HG02943 (cell line): ENCODE results near the gene CNGB1.
"Not testable (repeated sequence)": the region's sequence is repeated elsewhere in the genome, so short reads cannot be mapped to it uniquely, and the experiment has no call there.

ENCODE experiments used
- ATAC-seq: cut with Tn5 transposase; IDR thresholded peaks from one replicate; pipeline ENCODE4 v1.9.1; 2021; ENCODE audit warnings: mild to moderate bottlenecking, low read depth, moderate library complexity; ENCODE audit not compliant: unreplicated experiment

Gene CNGB1

DNA sequence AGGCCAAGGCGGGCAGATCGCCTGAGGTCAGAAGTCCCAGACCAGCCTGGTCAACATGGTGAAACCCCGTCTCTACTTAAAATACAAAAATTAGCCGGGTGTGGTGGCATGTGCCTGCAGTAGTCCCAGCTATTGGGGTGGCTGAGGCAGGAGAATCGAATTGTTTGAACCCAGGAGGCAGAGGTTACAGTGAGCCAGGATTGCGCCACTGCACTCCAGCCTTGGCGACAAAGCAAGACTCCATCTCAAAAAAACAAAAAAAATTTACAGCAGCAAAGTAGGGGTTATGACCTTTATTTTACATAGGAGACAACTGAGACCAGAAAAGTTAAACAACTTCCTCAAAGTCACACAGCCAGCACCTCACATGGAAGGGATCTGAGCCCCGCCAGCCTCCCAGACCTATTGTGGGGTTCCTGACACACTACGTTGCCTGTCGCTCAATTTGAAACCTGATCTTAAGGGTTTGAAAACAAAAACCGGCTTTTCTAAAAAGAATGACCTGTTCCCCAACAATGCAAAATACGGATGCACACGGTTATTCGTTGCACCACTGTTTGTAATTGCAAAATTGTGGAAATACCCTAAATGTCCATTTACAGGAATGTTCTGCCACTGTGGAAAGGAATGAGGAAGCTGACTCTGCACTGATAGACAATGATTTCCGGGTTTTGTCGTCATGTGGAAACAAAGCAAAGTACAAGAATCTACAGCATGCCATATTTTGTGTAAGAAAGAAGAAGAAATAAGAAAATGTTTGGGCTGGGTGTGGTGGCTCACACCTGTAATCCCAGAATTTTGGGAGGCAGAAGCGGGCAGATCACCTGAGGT lies 77.2 kb downstream of the CNGB1 start:
- no peak for ATAC-seq

DNA sequence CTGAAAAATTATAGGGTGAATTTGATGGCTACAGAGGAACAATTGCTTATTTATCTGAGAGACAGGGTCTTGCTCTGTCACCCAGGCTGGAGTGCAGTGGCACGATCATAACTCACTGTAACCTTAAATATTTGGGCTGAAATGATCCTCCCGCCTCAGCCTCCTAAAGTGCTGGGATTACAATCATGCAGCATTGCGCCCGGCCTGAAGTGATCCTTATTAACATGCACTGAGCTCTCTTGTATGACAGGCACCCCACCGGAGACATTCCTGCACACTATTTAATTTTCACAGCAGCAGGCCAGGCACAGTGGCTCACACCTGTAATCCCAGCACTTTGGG lies 77.7 kb downstream of the CNGB1 start:
- no peak for ATAC-seq

DNA sequence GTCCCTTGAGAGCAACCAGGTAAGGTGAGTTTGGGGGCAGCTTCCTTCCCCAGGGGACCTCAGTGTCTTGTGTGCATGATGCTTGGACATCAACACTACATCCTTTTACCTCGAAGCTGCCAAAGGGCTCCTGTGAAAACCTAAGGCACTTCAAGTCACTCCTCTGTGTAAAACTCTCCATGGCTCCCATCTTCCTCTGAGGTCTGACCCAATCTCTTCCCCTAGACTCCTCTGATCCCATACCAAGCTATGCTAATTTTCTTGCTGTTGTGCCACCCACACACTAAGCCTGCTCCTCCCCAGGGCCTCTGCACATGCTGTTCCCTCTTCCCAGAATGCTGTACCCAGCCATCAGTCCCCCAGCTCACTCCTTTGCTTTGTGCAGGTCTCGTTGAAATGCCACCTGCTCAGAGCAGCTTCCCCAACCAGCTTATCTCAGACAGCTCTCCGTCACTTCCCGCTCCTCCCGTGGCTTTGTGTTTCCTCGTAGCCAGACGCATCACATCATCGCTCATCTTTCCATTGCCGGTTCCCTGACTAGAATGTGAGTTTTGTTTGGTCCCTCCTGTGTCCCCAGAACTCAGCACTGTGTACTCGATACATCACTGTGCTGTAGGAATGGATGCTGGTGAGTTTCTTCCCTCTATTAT lies 78.4 kb downstream of the CNGB1 start:
- no peak for ATAC-seq

DNA sequence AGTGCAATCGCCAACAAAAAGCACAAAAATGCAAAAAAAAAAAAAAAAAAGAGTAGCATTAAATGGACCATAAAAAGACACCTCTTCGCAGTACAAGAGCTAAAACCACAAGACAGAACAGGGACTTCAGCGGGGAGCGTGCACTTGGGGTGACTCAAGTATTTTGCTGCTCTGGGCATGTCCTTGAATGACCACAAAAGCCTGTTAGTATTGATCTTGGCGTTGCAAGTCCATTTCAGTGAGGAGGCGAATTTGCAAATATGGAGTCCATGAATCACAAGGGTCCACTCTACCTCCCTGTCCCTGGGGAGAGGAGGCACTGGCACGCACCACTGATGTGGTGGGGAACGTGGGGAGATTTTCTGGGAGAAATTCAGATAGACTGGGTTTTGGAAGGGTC lies 78.9 kb downstream of the CNGB1 start:
- no peak for ATAC-seq

DNA sequence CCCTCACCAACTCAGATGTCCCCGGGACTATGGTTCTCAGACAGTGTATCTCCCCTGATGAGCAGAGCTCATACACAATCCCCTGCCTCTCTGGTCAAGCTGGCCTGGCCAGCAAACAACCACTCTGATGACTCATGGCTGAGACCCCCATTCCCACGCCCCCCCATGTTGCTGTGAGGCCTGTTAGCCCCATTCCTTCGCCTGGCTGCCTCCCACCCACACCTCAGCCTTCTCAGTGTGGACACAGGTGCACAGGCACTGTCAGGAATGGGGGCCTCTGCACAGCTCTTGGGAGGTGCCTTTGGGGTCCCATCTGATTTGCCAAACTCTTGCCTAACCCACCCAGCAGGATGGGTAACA lies 80.2 kb downstream of the CNGB1 start:
- ATAC-seq, result no peak

DNA sequence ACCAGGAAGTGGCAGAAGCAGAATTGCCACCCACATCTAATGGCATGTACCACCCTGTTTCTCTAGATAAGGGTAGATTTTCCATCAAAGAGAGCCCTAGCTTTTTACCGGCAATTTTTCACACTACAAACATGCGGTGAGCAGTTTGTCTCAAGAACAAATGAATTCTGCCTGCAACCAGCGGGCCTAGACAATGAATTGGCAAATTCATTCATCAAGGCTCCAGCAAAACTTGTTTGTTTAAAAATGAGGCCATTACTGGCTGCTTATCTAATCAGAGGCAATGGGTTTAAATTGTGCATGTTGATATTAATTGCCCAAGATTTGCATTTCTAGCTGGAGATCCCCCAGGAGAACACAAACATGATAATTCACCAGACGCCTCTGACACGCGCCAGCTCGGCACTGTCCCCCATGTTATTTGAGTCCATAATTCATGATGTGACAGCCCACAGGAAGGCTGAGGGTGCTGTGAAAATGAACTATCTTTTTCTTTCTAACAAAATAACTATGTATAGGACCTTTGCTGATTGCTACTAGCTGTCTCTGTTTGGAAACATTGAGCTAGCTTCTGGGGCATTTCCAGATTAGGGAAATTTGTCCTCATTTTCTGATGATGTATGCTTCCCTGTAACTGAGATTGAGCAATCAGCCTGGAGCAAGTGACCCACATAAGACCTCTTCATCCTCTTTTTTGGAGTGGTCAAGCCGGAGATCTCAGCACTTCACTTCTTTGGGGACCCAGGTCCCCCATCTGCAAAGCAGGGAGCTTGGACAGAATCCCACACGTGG lies 80.8 kb downstream of the CNGB1 start:
- no peak for ATAC-seq

DNA sequence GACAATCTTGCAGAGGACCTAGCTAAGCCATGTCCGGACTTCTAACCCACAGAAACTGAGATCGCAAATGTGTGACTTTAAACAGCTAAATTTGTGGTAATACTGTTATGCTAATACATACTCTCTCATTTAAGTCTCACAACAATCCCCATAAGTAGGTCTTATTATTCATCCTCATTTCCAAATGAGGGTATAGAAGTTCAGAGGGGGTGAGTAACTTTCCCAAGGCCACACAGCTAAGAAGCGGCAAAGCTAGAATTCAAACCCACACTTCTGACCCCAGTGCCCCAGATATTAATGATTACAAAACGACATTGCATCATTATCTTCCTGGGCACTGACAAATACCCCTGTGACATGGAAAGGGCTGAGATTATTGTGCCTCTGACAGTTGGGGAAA lies 81.4 kb downstream of the CNGB1 start:
- ATAC-seq, result no peak

DNA sequence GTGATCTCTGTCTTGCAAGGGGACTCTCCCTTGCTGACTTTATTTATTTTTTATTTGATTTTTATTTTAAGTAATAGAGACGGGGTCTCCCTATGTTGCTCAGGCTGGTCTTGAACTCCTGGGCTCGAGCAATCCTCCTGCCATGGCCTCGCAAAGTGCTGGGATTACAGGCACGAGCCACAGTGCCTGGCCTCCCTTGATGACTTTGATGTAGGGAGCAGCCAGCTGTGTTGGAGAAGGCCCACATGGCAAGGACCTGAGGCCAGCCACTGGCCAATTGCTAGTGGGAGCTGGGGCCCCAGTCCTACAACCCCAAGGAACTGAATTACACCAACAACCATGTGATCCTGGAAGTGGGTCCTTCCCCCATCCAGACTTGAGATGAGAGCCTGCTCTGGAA lies 81.8 kb downstream of the CNGB1 start:
- ATAC-seq, result no peak

DNA sequence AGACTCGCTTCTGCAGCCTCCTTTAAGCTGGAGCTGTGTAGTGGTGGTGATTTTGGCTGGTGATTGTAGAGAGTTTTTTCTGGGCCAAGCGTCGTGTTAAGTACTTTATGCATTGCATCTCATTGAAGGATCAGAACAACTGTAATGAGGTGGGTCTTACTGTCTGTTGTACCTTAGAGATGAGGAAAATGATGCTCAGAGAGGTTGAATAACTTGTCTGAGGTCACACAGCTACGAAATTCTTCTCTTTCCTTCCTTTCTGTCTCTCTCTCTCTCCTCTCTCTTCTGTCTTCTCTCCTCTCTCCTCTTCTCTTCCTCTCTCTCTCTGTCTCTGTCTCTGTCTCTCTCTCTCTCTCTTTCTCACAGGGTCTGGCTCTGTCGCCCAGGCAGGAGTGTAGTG lies 82.8 kb downstream of the CNGB1 start:
- ATAC-seq, result no peak

DNA sequence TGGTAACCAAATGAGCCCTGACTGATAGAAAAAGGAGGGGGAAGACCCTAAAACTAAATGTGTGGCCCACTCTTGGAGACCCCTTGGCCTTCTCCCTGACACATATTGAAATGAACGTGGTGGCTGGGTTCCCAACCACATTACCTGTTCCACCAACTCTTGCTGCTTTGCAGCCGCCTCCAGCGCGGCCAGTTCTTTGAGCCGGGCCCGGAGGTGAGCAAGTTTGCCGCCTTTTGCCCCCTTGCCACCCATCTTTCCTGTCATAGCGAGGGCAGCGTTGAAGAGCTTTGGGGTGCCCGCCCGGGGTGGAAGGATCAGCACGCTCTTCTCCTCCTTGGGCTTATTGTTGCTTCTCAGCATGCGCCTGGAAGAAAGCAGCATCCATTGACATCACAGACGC lies 83.2 kb downstream of the CNGB1 start:
- no peak for ATAC-seq

DNA sequence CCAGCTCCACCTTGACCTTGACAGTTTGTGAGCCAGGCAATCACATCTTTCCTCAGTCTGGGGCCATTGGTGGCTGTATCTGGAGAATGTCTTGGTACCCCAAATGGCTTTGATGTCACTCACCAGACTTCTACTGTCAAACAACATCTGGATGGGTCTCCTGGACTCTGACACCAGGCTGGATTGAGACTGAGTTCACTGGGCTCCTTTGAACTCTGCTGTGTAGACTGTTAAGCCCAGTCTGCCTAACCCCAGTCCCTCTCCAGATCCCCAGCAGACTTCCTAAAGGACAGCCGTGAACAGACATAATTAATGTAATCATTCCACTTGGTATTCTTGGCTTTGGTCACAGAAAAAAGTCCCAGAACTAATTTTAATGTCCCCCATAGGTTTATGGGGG lies 84.5 kb downstream of the CNGB1 start:
- no peak for ATAC-seq

DNA sequence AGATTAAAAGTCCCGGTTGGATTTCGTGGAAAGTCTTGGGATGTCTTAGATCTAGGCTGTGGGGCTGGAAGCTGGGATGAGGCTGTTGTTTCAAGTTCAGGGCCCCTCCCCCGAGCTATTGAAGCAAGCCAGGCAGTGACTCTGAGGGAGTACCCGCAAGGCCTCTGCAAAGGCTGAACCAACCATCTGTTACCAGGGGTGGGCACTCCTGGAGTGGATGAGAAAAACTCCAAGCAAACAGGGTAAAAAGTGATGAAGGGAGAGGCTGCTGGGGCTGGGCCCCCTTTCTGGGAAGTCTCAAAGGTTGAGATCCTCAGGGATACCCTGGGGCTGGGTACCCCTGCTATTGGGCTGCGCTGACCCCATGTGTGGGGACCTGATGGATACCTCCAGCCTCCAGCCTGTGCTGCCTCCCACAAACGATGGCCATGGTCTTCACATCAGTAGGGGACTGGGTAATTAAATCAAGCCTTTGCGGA lies 86.2 kb downstream of the CNGB1 start:
- ATAC-seq, result no peak

DNA sequence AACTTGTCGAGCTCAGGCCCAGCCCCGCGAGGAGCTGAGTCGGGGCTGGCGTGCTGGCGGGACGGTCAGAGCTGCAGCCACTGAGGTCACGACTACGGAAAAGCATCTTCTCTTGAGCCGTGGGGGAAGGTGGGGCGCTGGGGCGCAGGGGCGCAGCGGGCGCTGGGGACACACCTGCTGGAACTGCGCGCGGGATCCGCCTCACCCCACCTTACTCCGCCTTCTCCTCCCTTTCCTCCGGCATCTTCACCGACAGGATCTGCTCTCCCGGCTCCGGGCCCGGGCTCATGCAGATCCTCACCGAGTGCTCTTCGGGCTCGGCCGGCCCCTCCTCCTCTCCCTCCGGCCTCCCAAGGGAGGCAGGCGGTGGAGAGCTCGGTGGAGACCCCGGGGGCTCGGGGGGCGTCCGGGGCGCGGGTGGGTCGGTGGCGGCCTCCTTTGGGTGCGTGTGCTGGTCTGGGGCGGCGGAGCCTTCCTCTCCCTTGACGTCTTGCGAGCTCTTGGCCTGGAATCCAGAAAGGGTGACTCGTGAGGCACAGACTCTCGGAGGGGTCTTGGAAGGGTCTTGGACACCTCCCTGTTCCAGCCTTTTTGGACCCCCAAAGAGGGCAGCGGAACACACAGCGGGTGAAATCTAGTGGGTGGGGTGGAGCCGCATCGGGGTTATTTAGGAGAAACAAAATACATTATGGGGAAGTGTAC lies 86.8 kb downstream of the CNGB1 start:
- ATAC-seq, result no peak

DNA sequence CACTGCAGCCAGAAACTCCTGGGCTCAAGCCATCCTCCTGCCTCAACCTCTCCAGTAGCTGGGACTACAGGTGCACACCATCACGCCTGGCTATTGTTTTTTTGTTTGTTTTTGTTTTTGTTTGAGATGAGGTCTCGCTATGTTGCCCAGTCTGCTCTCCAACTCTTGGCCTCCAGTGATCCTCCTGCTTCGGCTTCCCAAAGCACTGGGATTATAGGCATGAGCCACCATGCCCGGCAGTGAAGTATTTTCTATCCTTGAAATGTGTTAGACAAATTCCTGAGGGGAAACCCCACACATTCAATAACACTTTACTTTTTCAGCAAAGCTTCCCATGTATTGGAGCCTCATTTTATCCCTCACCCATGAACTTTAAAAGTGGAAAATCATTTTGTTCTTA lies 87.4 kb downstream of the CNGB1 start:
- ATAC-seq, result no peak

DNA sequence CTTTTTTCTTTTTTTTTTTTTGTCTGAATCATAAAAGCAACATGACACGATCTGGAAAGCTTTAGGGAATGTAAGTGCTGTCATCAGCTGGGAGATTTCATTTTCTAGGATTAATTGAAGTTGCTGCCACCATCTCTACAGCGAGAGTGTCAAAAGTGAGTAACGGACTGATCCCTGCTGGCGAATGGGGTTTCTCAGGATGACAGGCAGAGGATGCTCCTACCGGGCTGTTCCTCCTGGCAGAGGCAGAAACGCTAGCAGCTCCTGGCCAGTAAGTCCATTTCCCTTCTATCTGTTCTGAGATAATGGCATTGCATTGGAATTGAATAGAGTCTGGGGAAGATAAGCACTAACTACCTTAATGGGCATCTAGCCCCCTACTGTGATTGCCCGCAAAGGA lies 88.1 kb downstream of the CNGB1 start:
- no peak for ATAC-seq

DNA sequence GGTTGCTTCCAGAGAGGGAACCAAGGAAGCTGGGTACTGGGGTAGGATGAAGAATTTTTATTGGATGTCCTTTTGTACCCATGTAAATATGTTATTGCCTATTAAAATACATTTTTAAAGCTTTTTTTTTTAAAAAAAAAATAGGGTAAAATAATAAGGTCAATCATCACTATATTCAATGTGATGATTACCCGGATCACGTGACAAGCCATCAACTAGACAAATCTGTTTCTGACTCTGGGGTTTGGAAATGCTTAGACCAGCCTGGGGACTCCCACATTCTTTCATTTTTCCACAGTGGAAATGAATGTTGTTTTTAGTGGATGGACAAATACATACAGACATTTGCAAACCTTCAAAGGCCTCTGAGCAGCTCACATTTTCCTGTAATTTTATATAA lies 88.7 kb downstream of the CNGB1 start:
- no peak for ATAC-seq

DNA sequence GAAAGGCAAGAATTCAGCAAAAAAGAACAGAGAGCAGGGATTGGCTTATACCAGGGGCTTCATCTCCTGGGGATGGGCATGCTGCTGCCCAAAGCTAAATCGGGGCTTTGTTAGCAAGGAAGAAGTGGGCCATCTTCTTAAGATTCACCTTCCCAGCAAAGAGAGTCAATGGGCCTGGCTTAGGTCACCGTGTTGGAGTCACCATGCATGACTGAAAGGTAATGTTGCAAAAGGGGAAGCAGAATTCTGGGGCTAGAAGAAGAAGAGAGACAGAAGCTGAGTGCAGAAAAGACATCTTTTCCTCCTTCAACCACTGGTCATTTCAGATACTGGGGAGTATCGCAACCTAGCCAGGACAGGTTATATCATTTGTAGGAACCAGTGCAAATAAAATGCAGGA lies 92.3 kb downstream of the CNGB1 start:
- ATAC-seq, result no peak

DNA sequence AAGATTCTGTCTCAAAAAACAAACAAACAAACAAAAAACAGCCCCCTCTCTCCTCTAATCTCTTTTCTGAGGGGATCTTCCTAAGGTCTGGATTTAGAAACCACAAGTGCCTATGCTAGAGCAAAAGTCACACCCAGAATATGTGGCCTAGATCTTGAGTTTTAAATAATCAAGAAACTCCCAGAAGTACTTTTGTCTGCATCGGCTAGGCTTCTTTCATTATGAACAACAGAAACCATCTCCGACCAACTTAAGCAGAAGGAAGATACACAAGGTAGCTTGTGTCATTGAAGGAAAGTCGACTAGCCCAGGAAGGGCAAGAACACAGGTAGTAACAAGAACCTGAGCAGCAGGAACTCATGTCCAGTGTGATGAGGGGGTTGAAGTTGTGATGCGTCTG lies 94.7 kb downstream of the CNGB1 start:
- no peak for ATAC-seq

DNA sequence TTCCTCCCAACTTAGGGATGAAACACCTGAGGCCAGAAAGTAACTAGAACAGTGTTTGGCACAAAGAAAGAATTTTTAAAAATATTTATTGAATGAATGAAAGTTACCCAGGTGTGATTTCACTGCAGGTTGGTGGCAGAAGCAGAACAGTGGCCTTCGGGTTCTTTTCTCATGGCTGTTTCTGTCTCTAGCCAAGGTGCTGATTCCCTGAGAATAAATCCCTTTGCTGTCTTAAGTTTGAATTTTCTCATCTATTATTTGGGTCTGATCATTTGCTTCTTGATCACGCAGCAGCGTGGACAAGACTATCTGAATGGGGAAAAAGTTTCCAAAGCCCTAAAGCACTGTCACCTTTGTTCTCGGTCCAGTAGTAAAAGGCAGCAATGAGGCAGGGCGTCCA lies 95.6 kb downstream of the CNGB1 start:
- no peak for ATAC-seq

DNA sequence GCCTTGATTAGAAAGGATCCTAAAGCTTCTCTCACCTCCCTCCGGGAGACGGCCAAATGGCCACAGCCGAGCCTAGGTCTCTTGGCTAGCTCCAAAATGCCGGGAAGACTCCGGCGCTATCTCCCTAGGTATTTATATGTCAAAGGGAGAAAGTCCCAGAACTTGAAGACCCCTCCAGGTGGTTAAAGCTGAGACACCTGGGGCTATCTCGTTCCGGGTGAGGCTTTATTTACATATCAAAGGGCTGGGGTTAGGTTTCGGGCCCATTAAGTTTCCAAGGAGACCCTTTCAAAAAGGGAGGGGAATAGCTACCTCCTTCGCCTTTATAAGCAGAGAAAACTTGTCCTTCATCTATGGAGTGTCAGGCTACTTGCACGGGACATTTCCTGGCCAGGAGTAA lies 97.7 kb downstream of the CNGB1 start:
- ATAC-seq, result no peak

DNA sequence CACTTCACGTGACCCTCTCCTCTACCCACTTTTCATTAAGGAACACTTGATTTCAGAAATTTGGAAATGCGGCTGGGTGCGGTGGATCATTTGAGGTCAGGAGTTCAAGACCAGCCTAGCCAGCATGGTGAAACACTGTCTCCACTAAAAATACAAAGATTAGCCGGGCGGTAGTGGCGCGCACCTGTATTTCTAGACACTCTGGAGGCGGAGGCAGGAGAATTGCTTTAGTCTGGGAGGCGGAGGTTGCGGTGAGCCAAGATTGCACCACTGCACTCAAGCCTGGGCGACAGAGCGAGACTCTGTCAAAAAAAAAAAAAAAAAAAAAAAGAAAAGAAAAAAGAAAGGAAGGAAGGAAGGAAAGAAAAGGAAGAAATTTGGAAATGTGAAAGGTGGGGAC lies 98.2 kb downstream of the CNGB1 start:
- not testable (repeated sequence) for ATAC-seq
